ENCODE results near the gene TBXT.

- TF ChIP-seq, protein P1, sequence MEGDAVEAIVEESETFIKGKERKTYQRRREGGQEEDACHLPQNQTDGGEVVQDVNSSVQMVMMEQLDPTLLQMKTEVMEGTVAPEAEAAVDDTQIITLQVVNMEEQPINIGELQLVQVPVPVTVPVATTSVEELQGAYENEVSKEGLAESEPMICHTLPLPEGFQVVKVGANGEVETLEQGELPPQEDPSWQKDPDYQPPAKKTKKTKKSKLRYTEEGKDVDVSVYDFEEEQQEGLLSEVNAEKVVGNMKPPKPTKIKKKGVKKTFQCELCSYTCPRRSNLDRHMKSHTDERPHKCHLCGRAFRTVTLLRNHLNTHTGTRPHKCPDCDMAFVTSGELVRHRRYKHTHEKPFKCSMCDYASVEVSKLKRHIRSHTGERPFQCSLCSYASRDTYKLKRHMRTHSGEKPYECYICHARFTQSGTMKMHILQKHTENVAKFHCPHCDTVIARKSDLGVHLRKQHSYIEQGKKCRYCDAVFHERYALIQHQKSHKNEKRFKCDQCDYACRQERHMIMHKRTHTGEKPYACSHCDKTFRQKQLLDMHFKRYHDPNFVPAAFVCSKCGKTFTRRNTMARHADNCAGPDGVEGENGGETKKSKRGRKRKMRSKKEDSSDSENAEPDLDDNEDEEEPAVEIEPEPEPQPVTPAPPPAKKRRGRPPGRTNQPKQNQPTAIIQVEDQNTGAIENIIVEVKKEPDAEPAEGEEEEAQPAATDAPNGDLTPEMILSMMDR (IDR thresholded peaks at IDR 0.05 in 8 of 11, conservative IDR thresholded peaks at IDR 0.05 in 3 of 11) = no peak
- TF ChIP-seq POLR2A (IDR thresholded peaks at IDR 0.05) = no peak
Measured at GRCh38 chr6:166143011-166143410, 24.6 kb downstream of the TBXT start.

All from spleen (tissue), 7 donors.